GM23338 (cell line): ENCODE measurements around the gene CARMIL1. TPM values are rescaled to one million over a fixed set of nuclear protein-coding genes. Genes with fewer than 3 reads are reported as not detected.

ENCODE experiments used
- ATAC-seq: fragments of 200-7000 bp; cut with Tn5 transposase; 3 replicates; pipeline ENCODE4 v1.9.1; 2020
- DNase-seq: peaks from one replicate; pipeline ENCODE4 v3.0.0-alpha.2; 2015; ENCODE audit warnings: low spot score
- H2AFZ ChIP-seq: fragments of 200-600 bp; sonication (generic); 2 replicates; pipeline ENCODE4 v1.8.0; 2016; ENCODE audit warnings: antibody characterized with exemption, mild to moderate bottlenecking, moderate library complexity
- H3F3A ChIP-seq: fragments of 200-600 bp; sonication (generic); replicated peaks from 2 replicates; pipeline ENCODE4 v1.8.0; 2017; ENCODE audit warnings: antibody characterized with exemption, mixed run types, low read depth
- H3K27ac ChIP-seq: fragments of 200-600 bp; sonication (generic); 2 replicates; pipeline ENCODE4 v1.6.1; 2016; ENCODE audit warnings: low read depth
- H3K27me3 ChIP-seq: fragments of 200-600 bp; sonication (generic); 2 replicates; pipeline ENCODE4 v1.8.0; 2016; ENCODE audit warnings: mild to moderate bottlenecking, mixed run types, moderate library complexity; ENCODE audit not compliant: insufficient read depth
- H3K36me3 ChIP-seq: fragments of 200-600 bp; sonication (generic); 2 replicates; pipeline ENCODE4 v1.8.0; 2016; ENCODE audit warnings: mild to moderate bottlenecking; ENCODE audit not compliant: insufficient read depth
- H3K4me1 ChIP-seq: fragments of 200-600 bp; sonication (generic); 2 replicates; pipeline ENCODE4 v1.8.0; 2016; ENCODE audit warnings: mild to moderate bottlenecking, moderate library complexity; ENCODE audit not compliant: insufficient read depth
- H3K4me2 ChIP-seq: fragments of 200-600 bp; sonication (generic); 2 replicates; pipeline ENCODE4 v1.7.1; 2017; ENCODE audit warnings: mixed run types
- H3K4me3 ChIP-seq: fragments of 200-600 bp; sonication (generic); 2 replicates; pipeline ENCODE4 v1.6.1; 2016; ENCODE audit warnings: mixed run types
- H3K79me2 ChIP-seq: fragments of 200-600 bp; sonication (generic); replicated peaks from 2 replicates; pipeline ENCODE4 v1.8.0; 2017; ENCODE audit warnings: mild to moderate bottlenecking; ENCODE audit not compliant: insufficient read depth
- H3K9me2 ChIP-seq: fragments of 200-600 bp; sonication (generic); 2 replicates; pipeline ENCODE4 v1.8.0; 2017; ENCODE audit not compliant: insufficient read depth
- H4K20me1 ChIP-seq: fragments of 200-600 bp; sonication (generic); replicated peaks from 2 replicates; pipeline ENCODE4 v1.8.0; 2017; ENCODE audit warnings: mild to moderate bottlenecking; ENCODE audit not compliant: insufficient read depth
- H3K27ac Mint-ChIP-seq: 2 replicates; pipeline ENCODE4 v1.8.0; 2020; ENCODE audit warnings: inconsistent platforms, mild to moderate bottlenecking, moderate library complexity, mixed read lengths
- H3K27me3 Mint-ChIP-seq: 3 replicates; pipeline ENCODE4 v1.8.0; 2022; ENCODE audit warnings: low read depth, mild to moderate bottlenecking, moderate library complexity, mixed read lengths, inconsistent platforms; ENCODE audit not compliant: insufficient read depth, poor library complexity
- H3K36me3 Mint-ChIP-seq: 3 replicates; pipeline ENCODE4 v1.8.0; 2021; ENCODE audit warnings: low read depth, mild to moderate bottlenecking, inconsistent platforms, moderate library complexity, mixed read lengths
- H3K4me1 Mint-ChIP-seq: 3 replicates; pipeline ENCODE4 v1.8.0; 2020; ENCODE audit warnings: mild to moderate bottlenecking, inconsistent platforms, mixed read lengths
- H3K4me3 Mint-ChIP-seq: 3 replicates; pipeline ENCODE4 v1.8.0; 2021; ENCODE audit warnings: moderate library complexity, mild to moderate bottlenecking, inconsistent platforms, mixed read lengths
- H3K9me3 Mint-ChIP-seq: 3 replicates; pipeline ENCODE4 v1.8.0; 2020; ENCODE audit warnings: moderate library complexity, mild to moderate bottlenecking, inconsistent platforms, mixed read lengths
- EZH2phosphoT487 ChIP-seq: fragments of 200-600 bp; sonication (generic); IDR thresholded peaks from one replicate; pipeline ENCODE4 v1.8.1; 2018; ENCODE audit warnings: antibody characterized with exemption; ENCODE audit not compliant: unreplicated experiment
- POLR2AphosphoS5 ChIP-seq: IDR thresholded peaks from 2 replicates; pipeline ENCODE4 v1.6.1; 2016; ENCODE audit warnings: antibody characterized with exemption, low read depth
- polyA plus RNA-seq: library from polyadenylated mRNA; unstranded; fragments of >200 nt; fragmentation: Nextera tagmentation; extraction: Ambion mirVana; gene quantifications from 2 replicates; pipeline ENCODE4 v1.2.1, GENCODE V29; 2016
- total RNA-seq: library from RNA; depleted of rRNA; stranded (reverse); fragments of >200 nt; shearing (Covaris generic); gene quantifications from 2 replicates; pipeline ENCODE4 v1.2.3, GENCODE V29; 2014
- TF ChIP-seq, protein P1 (sequence below), 2 experiments: fragments of 200-600 bp in 1 of 2; sonication (generic) in 1 of 2; conservative IDR thresholded peaks; 2 replicates each; pipeline versions ENCODE4 v1.5.1 to v1.6.1; 2016 to 2017; ENCODE audit warnings: antibody characterized with exemption in 2 of 2, low read depth in 2 of 2, mild to moderate bottlenecking in 2 of 2, moderate library complexity in 1 of 2
- TF ChIP-seq, protein P2 (sequence below): fragments of 250-450 bp; sonication (Bioruptor Pico); IDR thresholded peaks from 2 replicates; pipeline ENCODE4 v1.5.0; 2020; ENCODE audit warnings: mild to moderate bottlenecking, moderate library complexity

Gene CARMIL1
- total and polyA plus RNA-seq, 2 experiments from 2014 or later, result 43.2 to 66.9 TPM

DNA sequence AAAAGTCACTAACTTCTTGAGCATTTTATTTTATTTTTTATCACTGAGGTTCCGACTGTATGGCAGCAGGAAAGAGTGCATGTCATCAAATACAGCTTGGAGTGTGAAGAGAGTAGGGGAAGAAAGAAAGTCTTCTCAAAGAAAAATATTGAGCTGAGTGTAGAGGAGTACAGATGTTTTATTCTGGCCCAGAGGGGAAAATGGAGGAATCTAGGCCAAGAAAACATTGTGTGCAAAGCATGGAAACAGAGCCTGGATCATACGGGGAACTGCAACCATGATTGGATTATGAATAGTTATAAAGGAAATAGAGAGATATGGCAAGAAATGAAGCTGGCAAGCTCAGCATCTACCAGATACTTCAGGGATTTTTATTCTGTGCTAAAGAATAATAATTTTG, 268.6 kb downstream of the CARMIL1 start (continued):
- TF ChIP-seq, protein P1, sequence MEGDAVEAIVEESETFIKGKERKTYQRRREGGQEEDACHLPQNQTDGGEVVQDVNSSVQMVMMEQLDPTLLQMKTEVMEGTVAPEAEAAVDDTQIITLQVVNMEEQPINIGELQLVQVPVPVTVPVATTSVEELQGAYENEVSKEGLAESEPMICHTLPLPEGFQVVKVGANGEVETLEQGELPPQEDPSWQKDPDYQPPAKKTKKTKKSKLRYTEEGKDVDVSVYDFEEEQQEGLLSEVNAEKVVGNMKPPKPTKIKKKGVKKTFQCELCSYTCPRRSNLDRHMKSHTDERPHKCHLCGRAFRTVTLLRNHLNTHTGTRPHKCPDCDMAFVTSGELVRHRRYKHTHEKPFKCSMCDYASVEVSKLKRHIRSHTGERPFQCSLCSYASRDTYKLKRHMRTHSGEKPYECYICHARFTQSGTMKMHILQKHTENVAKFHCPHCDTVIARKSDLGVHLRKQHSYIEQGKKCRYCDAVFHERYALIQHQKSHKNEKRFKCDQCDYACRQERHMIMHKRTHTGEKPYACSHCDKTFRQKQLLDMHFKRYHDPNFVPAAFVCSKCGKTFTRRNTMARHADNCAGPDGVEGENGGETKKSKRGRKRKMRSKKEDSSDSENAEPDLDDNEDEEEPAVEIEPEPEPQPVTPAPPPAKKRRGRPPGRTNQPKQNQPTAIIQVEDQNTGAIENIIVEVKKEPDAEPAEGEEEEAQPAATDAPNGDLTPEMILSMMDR (conservative IDR thresholded peaks at IDR 0.05; ENCODE audit: low read depth in 2 of 2), result no peak
- TF ChIP-seq EZH2phosphoT487, result no peak
- no peak for TF ChIP-seq POLR2AphosphoS5
- TF ChIP-seq, protein P2, sequence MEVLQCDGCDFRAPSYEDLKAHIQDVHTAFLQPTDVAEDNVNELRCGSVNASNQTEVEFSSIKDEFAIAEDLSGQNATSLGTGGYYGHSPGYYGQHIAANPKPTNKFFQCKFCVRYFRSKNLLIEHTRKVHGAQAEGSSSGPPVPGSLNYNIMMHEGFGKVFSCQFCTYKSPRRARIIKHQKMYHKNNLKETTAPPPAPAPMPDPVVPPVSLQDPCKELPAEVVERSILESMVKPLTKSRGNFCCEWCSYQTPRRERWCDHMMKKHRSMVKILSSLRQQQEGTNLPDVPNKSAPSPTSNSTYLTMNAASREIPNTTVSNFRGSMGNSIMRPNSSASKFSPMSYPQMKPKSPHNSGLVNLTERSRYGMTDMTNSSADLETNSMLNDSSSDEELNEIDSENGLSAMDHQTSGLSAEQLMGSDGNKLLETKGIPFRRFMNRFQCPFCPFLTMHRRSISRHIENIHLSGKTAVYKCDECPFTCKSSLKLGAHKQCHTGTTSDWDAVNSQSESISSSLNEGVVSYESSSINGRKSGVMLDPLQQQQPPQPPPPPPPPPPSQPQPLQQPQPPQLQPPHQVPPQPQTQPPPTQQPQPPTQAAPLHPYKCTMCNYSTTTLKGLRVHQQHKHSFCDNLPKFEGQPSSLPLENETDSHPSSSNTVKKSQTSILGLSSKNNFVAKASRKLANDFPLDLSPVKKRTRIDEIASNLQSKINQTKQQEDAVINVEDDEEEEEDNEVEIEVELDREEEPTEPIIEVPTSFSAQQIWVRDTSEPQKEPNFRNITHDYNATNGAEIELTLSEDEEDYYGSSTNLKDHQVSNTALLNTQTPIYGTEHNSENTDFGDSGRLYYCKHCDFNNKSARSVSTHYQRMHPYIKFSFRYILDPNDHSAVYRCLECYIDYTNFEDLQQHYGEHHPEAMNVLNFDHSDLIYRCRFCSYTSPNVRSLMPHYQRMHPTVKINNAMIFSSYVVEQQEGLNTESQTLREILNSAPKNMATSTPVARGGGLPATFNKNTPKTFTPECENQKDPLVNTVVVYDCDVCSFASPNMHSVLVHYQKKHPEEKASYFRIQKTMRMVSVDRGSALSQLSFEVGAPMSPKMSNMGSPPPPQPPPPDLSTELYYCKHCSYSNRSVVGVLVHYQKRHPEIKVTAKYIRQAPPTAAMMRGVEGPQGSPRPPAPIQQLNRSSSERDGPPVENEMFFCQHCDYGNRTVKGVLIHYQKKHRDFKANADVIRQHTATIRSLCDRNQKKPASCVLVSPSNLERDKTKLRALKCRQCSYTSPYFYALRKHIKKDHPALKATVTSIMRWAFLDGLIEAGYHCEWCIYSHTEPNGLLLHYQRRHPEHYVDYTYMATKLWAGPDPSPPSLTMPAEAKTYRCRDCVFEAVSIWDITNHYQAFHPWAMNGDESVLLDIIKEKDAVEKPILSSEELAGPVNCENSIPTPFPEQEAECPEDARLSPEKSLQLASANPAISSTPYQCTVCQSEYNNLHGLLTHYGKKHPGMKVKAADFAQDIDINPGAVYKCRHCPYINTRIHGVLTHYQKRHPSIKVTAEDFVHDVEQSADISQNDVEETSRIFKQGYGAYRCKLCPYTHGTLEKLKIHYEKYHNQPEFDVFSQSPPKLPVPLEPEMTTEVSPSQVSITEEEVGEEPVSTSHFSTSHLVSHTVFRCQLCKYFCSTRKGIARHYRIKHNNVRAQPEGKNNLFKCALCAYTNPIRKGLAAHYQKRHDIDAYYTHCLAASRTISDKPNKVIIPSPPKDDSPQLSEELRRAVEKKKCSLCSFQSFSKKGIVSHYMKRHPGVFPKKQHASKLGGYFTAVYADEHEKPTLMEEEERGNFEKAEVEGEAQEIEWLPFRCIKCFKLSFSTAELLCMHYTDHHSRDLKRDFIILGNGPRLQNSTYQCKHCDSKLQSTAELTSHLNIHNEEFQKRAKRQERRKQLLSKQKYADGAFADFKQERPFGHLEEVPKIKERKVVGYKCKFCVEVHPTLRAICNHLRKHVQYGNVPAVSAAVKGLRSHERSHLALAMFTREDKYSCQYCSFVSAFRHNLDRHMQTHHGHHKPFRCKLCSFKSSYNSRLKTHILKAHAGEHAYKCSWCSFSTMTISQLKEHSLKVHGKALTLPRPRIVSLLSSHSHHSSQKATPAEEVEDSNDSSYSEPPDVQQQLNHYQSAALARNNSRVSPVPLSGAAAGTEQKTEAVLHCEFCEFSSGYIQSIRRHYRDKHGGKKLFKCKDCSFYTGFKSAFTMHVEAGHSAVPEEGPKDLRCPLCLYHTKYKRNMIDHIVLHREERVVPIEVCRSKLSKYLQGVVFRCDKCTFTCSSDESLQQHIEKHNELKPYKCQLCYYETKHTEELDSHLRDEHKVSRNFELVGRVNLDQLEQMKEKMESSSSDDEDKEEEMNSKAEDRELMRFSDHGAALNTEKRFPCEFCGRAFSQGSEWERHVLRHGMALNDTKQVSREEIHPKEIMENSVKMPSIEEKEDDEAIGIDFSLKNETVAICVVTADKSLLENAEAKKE (CRISPR knock-in tag), result no peak

DNA sequence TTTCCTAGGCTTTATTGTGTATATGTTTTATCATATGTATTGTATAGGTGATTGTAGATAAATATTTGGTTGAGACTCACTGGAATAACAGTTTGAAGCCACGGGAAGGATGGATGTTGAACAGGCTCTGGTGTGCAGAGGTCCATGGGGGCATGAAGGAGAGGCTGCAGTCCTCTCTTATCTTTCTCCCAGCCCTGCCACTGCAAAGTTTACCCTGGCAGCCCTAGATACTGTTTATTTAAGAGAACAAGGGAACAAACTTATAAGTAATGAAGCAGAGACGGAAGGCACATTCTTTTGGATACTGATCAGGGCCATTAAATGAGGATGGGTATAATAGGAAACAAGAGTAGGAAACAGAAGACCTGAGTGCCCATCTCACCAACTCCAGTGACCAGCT, 269.3 kb downstream of the CARMIL1 start:
- no peak overlapping the region for H3K27ac Mint-ChIP-seq
- Histone ChIP-seq H3K27me3 (no peaks in the 10 kb centered on the region), H3K79me2 (no peaks in the 10 kb centered on the region), H3K4me1 (no peaks in the 10 kb centered on the region), H2AFZ (no peak overlapping the region), H3K36me3 (no peaks in the 10 kb centered on the region), H3F3A (no peaks in the 10 kb centered on the region), H4K20me1 (no peaks in the 10 kb centered on the region), H3K4me2 (no peak overlapping the region), H3K4me3 (no peak overlapping the region), H3K9me2 (no peaks in the 10 kb centered on the region), H3K27ac (no peak overlapping the region)
- no peaks in the 10 kb centered on the region for H3K36me3 Mint-ChIP-seq
- ATAC-seq, result no peak
- H3K27me3 Mint-ChIP-seq, result no peaks in the 10 kb centered on the region
- DNase-seq, result no peak
- H3K4me3 Mint-ChIP-seq, result no peak overlapping the region
- H3K9me3 Mint-ChIP-seq, result no peaks in the 10 kb centered on the region
- no peaks in the 10 kb centered on the region for H3K4me1 Mint-ChIP-seq
- TF ChIP-seq, protein P2 (CRISPR knock-in tag), result no peak
